IPS DF 6.9 (cell line): ENCODE measurements around the gene G3BP2.

Experiments used
- DNase-seq: peaks from one replicate; pipeline ENCODE4 v3.0.0-alpha.2; 2013; ENCODE audit warnings: low read depth, low spot score
- H3K27ac ChIP-seq: one replicate; pipeline ENCODE4 v1.5.1; 2013; ENCODE audit warnings: low read length, control low read depth
- H3K27me3 ChIP-seq: 2 replicates; pipeline ENCODE4 v1.6.1; 2013; ENCODE audit warnings: mild to moderate bottlenecking, low read length; ENCODE audit not compliant: control insufficient read depth, insufficient read depth
- H3K36me3 ChIP-seq: 2 replicates; pipeline ENCODE4 v1.6.1; 2013; ENCODE audit warnings: low read length; ENCODE audit not compliant: control insufficient read depth, insufficient read depth
- H3K4me1 ChIP-seq: 2 replicates; pipeline ENCODE4 v1.6.1; 2013; ENCODE audit warnings: low read length; ENCODE audit not compliant: control insufficient read depth, insufficient read depth
- H3K4me3 ChIP-seq: 2 replicates; pipeline ENCODE4 v1.5.1; 2013; ENCODE audit warnings: mild to moderate bottlenecking, low read length
- H3K9me3 ChIP-seq: 2 replicates; pipeline ENCODE4 v1.6.1; 2013; ENCODE audit warnings: low read length, inconsistent platforms; ENCODE audit not compliant: control insufficient read depth, insufficient read depth
- WGBS: extraction: QIAGEN DNeasy Blood & Tissue Kit; methylation state at CpG from one replicate; pipeline ENCODE4 v1.1.7; 2013; ENCODE audit warnings: mixed read lengths, missing lambda C conversion rate; ENCODE audit not compliant: insufficient read length, insufficient coverage; 5-methylcytosine and 5-hydroxymethylcytosine counted together

Gene G3BP2

GRCh38 chr4:75623026-75623425 is 50.2 kb downstream of the G3BP2 start:
- H3K4me3 ChIP-seq = no peak overlapping the region
- no peaks in the 10 kb centered on the region for H3K36me3 ChIP-seq
- no peaks in the 10 kb centered on the region for H3K27me3 ChIP-seq
- H3K9me3 ChIP-seq = no peaks in the 10 kb centered on the region
- no CpG with 5 or more reads among the region's 5 CpGs for WGBS
- no peak for DNase-seq
- H3K27ac ChIP-seq = no peak overlapping the region
- no peaks in the 10 kb centered on the region for H3K4me1 ChIP-seq

GRCh38 chr4:75621715-75622114 is 51.5 kb downstream of the G3BP2 start:
- Histone ChIP-seq H3K4me3 (no peak overlapping the region), H3K27ac (no peak overlapping the region), H3K36me3 (no peaks in the 10 kb centered on the region), H3K27me3 (no peaks in the 10 kb centered on the region), H3K4me1 (no peaks in the 10 kb centered on the region), H3K9me3 (no peaks in the 10 kb centered on the region)
- DNase-seq = no peak

DNA sequence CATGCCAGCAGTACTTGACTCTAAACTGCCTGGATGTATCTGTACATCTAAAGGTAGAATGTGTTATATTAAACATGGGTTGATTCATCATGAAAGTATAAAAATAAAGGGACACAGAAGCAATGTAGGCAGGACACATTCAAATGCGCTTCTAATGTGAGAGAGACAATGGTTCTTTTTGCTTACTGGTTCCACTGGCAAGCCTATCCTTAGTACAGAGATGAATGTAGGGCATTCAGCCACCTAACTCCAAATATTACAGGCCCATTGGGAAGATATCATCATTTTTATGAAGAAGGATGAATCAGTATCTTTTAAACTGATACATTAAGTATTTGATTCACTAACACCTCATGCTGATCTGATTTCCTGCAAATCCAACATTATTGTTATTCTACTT is 60.9 kb downstream of the G3BP2 start:
- no peak overlapping the region for H3K27ac ChIP-seq
- H3K36me3 ChIP-seq = no peaks in the 10 kb centered on the region
- no peaks in the 10 kb centered on the region for H3K4me1 ChIP-seq
- WGBS = no CpG with 5 or more reads among the region's 1 CpG
- DNase-seq = no peak
- no peaks in the 10 kb centered on the region for H3K9me3 ChIP-seq
- no peak overlapping the region for H3K4me3 ChIP-seq
- no peaks in the 10 kb centered on the region for H3K27me3 ChIP-seq

DNA sequence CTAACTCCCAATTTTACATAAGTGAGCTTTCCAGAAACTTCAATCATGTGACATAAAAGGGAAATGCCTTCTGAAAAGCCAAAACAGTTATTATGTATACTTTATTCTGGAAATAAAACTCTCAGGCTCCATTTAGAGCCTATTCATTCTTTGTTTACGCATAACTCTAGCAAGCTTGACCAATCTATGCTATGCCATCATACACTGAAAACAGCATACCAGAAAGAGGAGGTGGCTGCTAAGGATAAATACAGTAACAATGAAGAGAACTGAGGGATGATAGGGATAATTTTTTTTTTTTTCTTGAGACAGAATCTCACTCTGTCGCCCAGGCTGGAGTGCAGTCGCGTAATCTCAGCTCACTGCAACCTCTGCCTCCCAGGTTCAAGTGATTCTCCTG is 67.3 kb downstream of the G3BP2 start:
- H3K4me3 ChIP-seq = no peak overlapping the region
- H3K36me3 ChIP-seq = no peaks in the 10 kb centered on the region
- H3K9me3 ChIP-seq = no peaks in the 10 kb centered on the region
- H3K27ac ChIP-seq = no peak overlapping the region
- no peak for DNase-seq
- no peaks in the 10 kb centered on the region for H3K27me3 ChIP-seq
- no CpG with 5 or more reads among the region's 4 CpGs for WGBS
- no peaks in the 10 kb centered on the region for H3K4me1 ChIP-seq

- Histone ChIP-seq H3K27ac (no peak overlapping the region), H3K27me3 (no peaks in the 10 kb centered on the region), H3K4me1 (no peaks in the 10 kb centered on the region), H3K36me3 (no peaks in the 10 kb centered on the region), H3K9me3 (no peaks in the 10 kb centered on the region), H3K4me3 (no peak overlapping the region)
- WGBS = no CpG with 5 or more reads among the region's 4 CpGs
- no peak for DNase-seq
Observed at GRCh38 chr4:75599647-75600046, 73.6 kb downstream of the G3BP2 start.

- Histone ChIP-seq H3K4me1 (no peaks in the 10 kb centered on the region), H3K27ac (no peak overlapping the region), H3K9me3 (no peaks in the 10 kb centered on the region), H3K36me3 (no peaks in the 10 kb centered on the region), H3K4me3 (no peak overlapping the region), H3K27me3 (no peaks in the 10 kb centered on the region)
- no CpG with 5 or more reads among the region's 3 CpGs for WGBS
- no peak for DNase-seq
Observed at GRCh38 chr4:75598390-75598789, 74.8 kb downstream of the G3BP2 start.

- no peaks in the 10 kb centered on the region for H3K9me3 ChIP-seq
- no peaks in the 10 kb centered on the region for H3K27me3 ChIP-seq
- no peak for DNase-seq
- no peaks in the 10 kb centered on the region for H3K4me1 ChIP-seq
- H3K27ac ChIP-seq = no peak overlapping the region
- H3K4me3 ChIP-seq = no peak overlapping the region
- H3K36me3 ChIP-seq = no peaks in the 10 kb centered on the region
- whole genome bisulfite sequencing = no CpG with 5 or more reads among the region's 3 CpGs
Observed at GRCh38 chr4:75596061-75596460, 77.2 kb downstream of the G3BP2 start.

- Histone ChIP-seq H3K27me3 (no peaks in the 10 kb centered on the region), H3K36me3 (no peaks in the 10 kb centered on the region), H3K4me1 (no peaks in the 10 kb centered on the region), H3K27ac (no peak overlapping the region), H3K4me3 (no peak overlapping the region), H3K9me3 (no peaks in the 10 kb centered on the region)
- DNase-seq = no peak
- no CpG with 5 or more reads among the region's 1 CpG for WGBS
Observed at GRCh38 chr4:75593393-75593792, 79.8 kb downstream of the G3BP2 start.
